ENCODE results near the gene NPPB. TPM values are rescaled to one million over a fixed set of nuclear protein-coding genes. Genes with fewer than 3 reads are reported as not detected.

Gene NPPB
- total and polyA plus RNA-seq, 8 donors: not detected

- DNase-seq (peak in 1 of 4 donors; percentile 58), ATAC-seq (peak; percentile 19)
- Histone ChIP-seq H3K4me3 (no peak overlapping the region), H3K9me3 (no peaks in the 10 kb centered on the region), H3K27ac (no peak overlapping the region), H3K36me3 (peaks cover 0 to 15% of the 10 kb centered on the region in 2 donors), H3K4me1 (no peaks in the 10 kb centered on the region), H3K27me3 (peaks cover 0 to 36% of the 10 kb centered on the region in 2 donors)
- intact Hi-C loops (cut with DNase I): no loop called here
- no peak for TF ChIP-seq CTCF (IDR thresholded peaks at IDR 0.05)
Measured at GRCh38 chr1:11851180-11851579, 7.6 kb downstream of the NPPB start.

- ATAC-seq: no peak
- Histone ChIP-seq H3K36me3 (peaks cover 0 to 23% of the 10 kb centered on the region in 2 donors), H3K4me3 (no peak overlapping the region), H3K9me3 (no peaks in the 10 kb centered on the region), H3K4me1 (no peaks in the 10 kb centered on the region), H3K27me3 (peaks cover 0 to 26% of the 10 kb centered on the region in 2 donors), H3K27ac (no peak overlapping the region)
- intact Hi-C loops (cut with DNase I): no loop called here
- TF ChIP-seq CTCF (IDR thresholded peaks at IDR 0.05): no peak
- peak in 1 of 4 donors; percentile 11 for DNase-seq
Measured at GRCh38 chr1:11850156-11850555, 8.6 kb downstream of the NPPB start.

- H3K27me3 ChIP-seq: peaks cover 0 to 8% of the 10 kb centered on the region in 2 donors
- DNase-seq (peak in 1 of 4 donors; percentile 22), ATAC-seq (no peak)
- intact Hi-C loops (cut with DNase I): loop anchor here (10.0 kb wide), 2 partner anchors 46 to 126 kb away; no protein-coding TSS in a partner anchor
- peaks cover 0 to 5% of the 10 kb centered on the region in 2 donors for H3K4me1 ChIP-seq
- no peak overlapping the region for H3K4me3 ChIP-seq
- H3K27ac ChIP-seq: no peak overlapping the region
- TF ChIP-seq CTCF (IDR thresholded peaks at IDR 0.05): no peak
- peaks cover 0 to 41% of the 10 kb centered on the region in 2 donors for H3K36me3 ChIP-seq
- H3K9me3 ChIP-seq: no peaks in the 10 kb centered on the region
Measured at GRCh38 chr1:11848373-11848700, 10.4 kb downstream of the NPPB start.

GRCh38 chr1:11847667-11848372 is 10.9 kb downstream of the NPPB start, which contains the start of gene NPPA:
NPPA (minus strand) TSS chr1:11847783; CDS start chr1:11847684, 99 bp downstream.
- intact Hi-C loops (cut with DNase I): loop anchor here (10.0 kb wide), 2 partner anchors 47 to 127 kb away; no protein-coding TSS in a partner anchor
- peak in 1 of 4 donors; percentile 37 for DNase-seq
- Histone ChIP-seq H3K27me3 (peaks cover 0 to 2% of the 10 kb centered on the region in 2 donors), H3K4me1 (peaks cover 0 to 10% of the 10 kb centered on the region in 2 donors), H3K9me3 (no peaks in the 10 kb centered on the region), H3K4me3 (no peak within 1 kb of the TSS), H3K27ac (no peak within 1 kb of the TSS), H3K36me3 (peaks cover 0 to 42% of the 10 kb centered on the region in 2 donors)
- no peak for TF ChIP-seq CTCF (IDR thresholded peaks at IDR 0.05)
- no peak for ATAC-seq

GRCh38 chr1:11845641-11846335 is 13.0 kb downstream of the NPPB start:
- H3K36me3 ChIP-seq: peaks cover 0 to 62% of the 10 kb centered on the region in 2 donors
- DNase-seq: peak in 1 of 4 donors; percentile 32
- H3K4me3 ChIP-seq: no peak overlapping the region
- ATAC-seq: no peak
- no peak for TF ChIP-seq CTCF (IDR thresholded peaks at IDR 0.05)
- intact Hi-C loops (cut with DNase I): loop anchor here (10.0 kb wide), 2 partner anchors 49 to 129 kb away; no protein-coding TSS in a partner anchor
- no peaks in the 10 kb centered on the region for H3K27me3 ChIP-seq
- no peak overlapping the region for H3K27ac ChIP-seq
- H3K9me3 ChIP-seq: no peaks in the 10 kb centered on the region
- peaks cover 0 to 28% of the 10 kb centered on the region in 2 donors for H3K4me1 ChIP-seq
